ENCODE measurements around the gene TMEM184B. TPM values are rescaled to one million over a fixed set of nuclear protein-coding genes. Genes with fewer than 3 reads are reported as not detected.

TMEM184B gene
- total and polyA plus RNA-seq, 10 of the 15 experiments (the other 5 are each of a cell fraction or from before 2014, with no cell fraction given) = 0.56 to 22.4 (median 7.9) TPM

DNA sequence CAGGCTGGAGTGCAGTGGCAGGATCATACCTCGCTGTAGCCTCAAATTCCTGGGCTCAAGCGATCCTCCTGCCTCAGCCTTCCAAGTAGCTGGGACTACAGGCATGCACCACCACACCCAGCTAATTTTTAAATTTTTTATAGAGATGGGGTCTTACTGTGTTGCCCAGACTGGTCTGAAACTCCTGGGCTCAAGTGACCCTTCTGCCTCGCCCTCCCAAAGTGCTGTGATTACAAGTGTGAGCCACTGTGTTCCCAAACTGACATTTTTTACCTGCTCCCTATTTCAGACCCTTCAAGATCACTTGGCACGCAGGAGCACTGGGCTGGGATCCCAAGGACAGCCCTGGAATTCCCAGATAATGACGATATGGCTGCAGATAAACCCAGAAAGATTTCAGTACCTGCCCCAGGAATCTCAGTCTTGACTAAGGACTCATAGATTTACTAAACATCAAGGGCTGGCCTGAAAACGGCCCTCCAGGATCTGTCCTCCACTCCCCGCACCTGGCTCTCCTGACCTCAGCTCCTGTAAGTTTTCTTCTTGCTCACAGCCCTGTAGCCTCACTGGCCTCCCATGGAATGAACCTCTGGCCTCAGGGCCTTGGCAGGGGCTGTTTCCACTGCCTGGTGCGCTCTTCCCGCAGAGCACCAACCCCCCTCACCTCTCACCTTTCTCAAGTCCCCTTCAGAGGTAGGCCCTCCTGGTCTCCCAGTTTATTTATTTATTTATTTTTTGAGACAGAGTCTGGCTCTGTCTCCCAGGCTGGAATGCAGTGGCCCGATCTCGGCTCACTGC, 48.0 kb upstream of the TMEM184B start:
- Histone ChIP-seq H3K4me1 (ENCODE audit: control insufficient read depth, insufficient read depth, low read length) (no peaks in the 10 kb centered on the region; the same call in 1 of the 2 replicates), H3K79me2 (ENCODE audit: control insufficient read depth, insufficient read depth, low read length) (peaks cover 12% of the 10 kb centered on the region), H3K9me3 (replicated peaks; ENCODE audit: control insufficient read depth, insufficient read depth, low read length) (no peaks in the 10 kb centered on the region), H3K36me3 (ENCODE audit: control insufficient read depth in 2 of 2, insufficient read depth in 2 of 2, low read length in 1 of 2) (no peaks in the 10 kb centered on the region), H3K4me3 (no peak overlapping the region), H3K4me2 (ENCODE audit: control insufficient read depth, insufficient read depth) (no peak overlapping the region), H3K9ac (ENCODE audit: control insufficient read depth, insufficient read depth, low read length) (no peak overlapping the region), H2AFZ (ENCODE audit: control insufficient read depth, low read depth, low read length) (no peak overlapping the region), H4K20me1 (ENCODE audit: control insufficient read depth, insufficient read depth) (no peaks in the 10 kb centered on the region), H3K27ac (ENCODE audit: control insufficient read depth, insufficient read depth) (no peak overlapping the region), H3K27me3 (replicated peaks in 1 of 2; ENCODE audit: control insufficient read depth in 2 of 2, insufficient read depth in 2 of 2, low read length in 1 of 2) (no peaks in the 10 kb centered on the region; a peak in 1 of 4 replicates)
- in situ Hi-C loops (cut with MboI) = no loop called here
- no TSS peak for BruUV-seq (replicated peaks)
- ATAC-seq (no peak), FAIRE-seq (no peak), DNase-seq (ENCODE audit: low read depth, low spot score) (no peak)
- ChIA-PET RAD21 (ENCODE audit: unreplicated experiment) (no interaction called here), SMC1A (ENCODE audit: uncharacterized antibody, unreplicated experiment) (interaction anchor here (0.9 kb wide), 1 partner anchor 14 kb away, joined by 3 read pairs; no protein-coding TSS in a partner anchor), CTCF (no interaction called here), POLR2A (no interaction called here)
- 55% methylated on average over 11 of the region's 11 CpGs for WGBS (ENCODE audit: insufficient coverage, insufficient replicate concordance, low lambda C conversion rate, missing lambda C conversion rate)
- intact Hi-C loops (cut with micrococcal nuclease; ENCODE audit: unreplicated experiment) = no loop called here
- TF ChIP-seq IRF4 (IDR thresholded peaks at IDR 0.05; ENCODE audit: low read depth, low read length) = no peak
- no peak for TF ChIP-seq TBL1XR1 (IDR thresholded peaks at IDR 0.05; ENCODE audit: low read depth, low read length)
- TF ChIP-seq, protein P1, sequence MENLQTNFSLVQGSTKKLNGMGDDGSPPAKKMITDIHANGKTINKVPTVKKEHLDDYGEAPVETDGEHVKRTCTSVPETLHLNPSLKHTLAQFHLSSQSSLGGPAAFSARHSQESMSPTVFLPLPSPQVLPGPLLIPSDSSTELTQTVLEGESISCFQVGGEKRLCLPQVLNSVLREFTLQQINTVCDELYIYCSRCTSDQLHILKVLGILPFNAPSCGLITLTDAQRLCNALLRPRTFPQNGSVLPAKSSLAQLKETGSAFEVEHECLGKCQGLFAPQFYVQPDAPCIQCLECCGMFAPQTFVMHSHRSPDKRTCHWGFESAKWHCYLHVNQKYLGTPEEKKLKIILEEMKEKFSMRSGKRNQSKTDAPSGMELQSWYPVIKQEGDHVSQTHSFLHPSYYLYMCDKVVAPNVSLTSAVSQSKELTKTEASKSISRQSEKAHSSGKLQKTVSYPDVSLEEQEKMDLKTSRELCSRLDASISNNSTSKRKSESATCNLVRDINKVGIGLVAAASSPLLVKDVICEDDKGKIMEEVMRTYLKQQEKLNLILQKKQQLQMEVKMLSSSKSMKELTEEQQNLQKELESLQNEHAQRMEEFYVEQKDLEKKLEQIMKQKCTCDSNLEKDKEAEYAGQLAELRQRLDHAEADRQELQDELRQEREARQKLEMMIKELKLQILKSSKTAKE (IDR thresholded peaks at IDR 0.05; ENCODE audit: low read depth, poor library complexity, severe bottlenecking) = no peak
- TF ChIP-seq, protein P2, sequence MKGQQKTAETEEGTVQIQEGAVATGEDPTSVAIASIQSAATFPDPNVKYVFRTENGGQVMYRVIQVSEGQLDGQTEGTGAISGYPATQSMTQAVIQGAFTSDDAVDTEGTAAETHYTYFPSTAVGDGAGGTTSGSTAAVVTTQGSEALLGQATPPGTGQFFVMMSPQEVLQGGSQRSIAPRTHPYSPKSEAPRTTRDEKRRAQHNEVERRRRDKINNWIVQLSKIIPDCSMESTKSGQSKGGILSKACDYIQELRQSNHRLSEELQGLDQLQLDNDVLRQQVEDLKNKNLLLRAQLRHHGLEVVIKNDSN (IDR thresholded peaks at IDR 0.05; ENCODE audit: borderline replicate concordance, extremely low read length, insufficient read depth, low read depth, low read length) = no peak
- no peak for TF ChIP-seq NFXL1 (IDR thresholded peaks at IDR 0.05; ENCODE audit: borderline replicate concordance)
- TF ChIP-seq, protein P3, sequence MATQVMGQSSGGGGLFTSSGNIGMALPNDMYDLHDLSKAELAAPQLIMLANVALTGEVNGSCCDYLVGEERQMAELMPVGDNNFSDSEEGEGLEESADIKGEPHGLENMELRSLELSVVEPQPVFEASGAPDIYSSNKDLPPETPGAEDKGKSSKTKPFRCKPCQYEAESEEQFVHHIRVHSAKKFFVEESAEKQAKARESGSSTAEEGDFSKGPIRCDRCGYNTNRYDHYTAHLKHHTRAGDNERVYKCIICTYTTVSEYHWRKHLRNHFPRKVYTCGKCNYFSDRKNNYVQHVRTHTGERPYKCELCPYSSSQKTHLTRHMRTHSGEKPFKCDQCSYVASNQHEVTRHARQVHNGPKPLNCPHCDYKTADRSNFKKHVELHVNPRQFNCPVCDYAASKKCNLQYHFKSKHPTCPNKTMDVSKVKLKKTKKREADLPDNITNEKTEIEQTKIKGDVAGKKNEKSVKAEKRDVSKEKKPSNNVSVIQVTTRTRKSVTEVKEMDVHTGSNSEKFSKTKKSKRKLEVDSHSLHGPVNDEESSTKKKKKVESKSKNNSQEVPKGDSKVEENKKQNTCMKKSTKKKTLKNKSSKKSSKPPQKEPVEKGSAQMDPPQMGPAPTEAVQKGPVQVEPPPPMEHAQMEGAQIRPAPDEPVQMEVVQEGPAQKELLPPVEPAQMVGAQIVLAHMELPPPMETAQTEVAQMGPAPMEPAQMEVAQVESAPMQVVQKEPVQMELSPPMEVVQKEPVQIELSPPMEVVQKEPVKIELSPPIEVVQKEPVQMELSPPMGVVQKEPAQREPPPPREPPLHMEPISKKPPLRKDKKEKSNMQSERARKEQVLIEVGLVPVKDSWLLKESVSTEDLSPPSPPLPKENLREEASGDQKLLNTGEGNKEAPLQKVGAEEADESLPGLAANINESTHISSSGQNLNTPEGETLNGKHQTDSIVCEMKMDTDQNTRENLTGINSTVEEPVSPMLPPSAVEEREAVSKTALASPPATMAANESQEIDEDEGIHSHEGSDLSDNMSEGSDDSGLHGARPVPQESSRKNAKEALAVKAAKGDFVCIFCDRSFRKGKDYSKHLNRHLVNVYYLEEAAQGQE (IDR thresholded peaks at IDR 0.05; ENCODE audit: low read depth, low read length) = no peak
- TF ChIP-seq, protein P4, sequence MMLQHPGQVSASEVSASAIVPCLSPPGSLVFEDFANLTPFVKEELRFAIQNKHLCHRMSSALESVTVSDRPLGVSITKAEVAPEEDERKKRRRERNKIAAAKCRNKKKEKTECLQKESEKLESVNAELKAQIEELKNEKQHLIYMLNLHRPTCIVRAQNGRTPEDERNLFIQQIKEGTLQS (IDR thresholded peaks at IDR 0.05; ENCODE audit: borderline replicate concordance, extremely low read depth, low read depth, low read length) = no peak
- TF ChIP-seq POU2F2 (IDR thresholded peaks at IDR 0.05; ENCODE audit: borderline replicate concordance, low read depth, low read length) = no peak
- TF ChIP-seq IKZF1 (conservative IDR thresholded peaks at IDR 0.05) = no peak
- TF ChIP-seq LARP7 (IDR thresholded peaks at IDR 0.05) = no peak
- TF ChIP-seq BCLAF1 (IDR thresholded peaks at IDR 0.05) = no peak
- TF ChIP-seq BHLHE40 (IDR thresholded peaks at IDR 0.05; ENCODE audit: borderline replicate concordance in 1 of 2, low read depth in 2 of 2, low read length in 1 of 2) = no peak

Data from GM12878 (cell line).